HepG2 (cell line): ENCODE measurements around the gene TNS1.

ENCODE experiments used
- EP300 ChIP-seq, 3 experiments: sonication (generic) in 1 of 3; formaldehyde crosslinking in 1 of 3; IDR thresholded peaks; 2 replicates each; pipeline versions ENCODE4 v1.5.1 to v1.6.1; 2011 to 2020; ENCODE audit warnings: low read depth in 2 of 3, low read length in 2 of 3, borderline replicate concordance in 1 of 3, improper control_type of control experiment in 1 of 3, mild to moderate bottlenecking in 1 of 3, missing genetic modification reagents in 1 of 3, moderate library complexity in 1 of 3
- FOXK2 ChIP-seq: fragments of 450-650 bp; IDR thresholded peaks from 2 replicates; pipeline ENCODE4 v1.6.1; 2016
- MTA3 ChIP-seq: sonication (generic); formaldehyde crosslinking; IDR thresholded peaks from 2 replicates; pipeline ENCODE4 v1.4.0; 2020; ENCODE audit warnings: missing genetic modification reagents
- NBN ChIP-seq: fragments of 450-650 bp; conservative IDR thresholded peaks from 2 replicates; pipeline ENCODE4 v1.6.1; 2017
- POLR2A ChIP-seq, 2 experiments: IDR thresholded peaks; 2 replicates each; pipeline ENCODE4 v1.6.1; 2011; ENCODE audit warnings: low read depth in 2 of 2, low read length in 2 of 2, mild to moderate bottlenecking in 1 of 2, moderate library complexity in 1 of 2; ENCODE audit not compliant: insufficient read depth in 1 of 2
- RBM39 ChIP-seq: fragments of 200-400 bp; formaldehyde crosslinking; IDR thresholded peaks from one replicate; pipeline ENCODE4 v1.6.1; 2018; ENCODE audit warnings: antibody characterized with exemption, mild to moderate bottlenecking, low read depth, low read length; ENCODE audit not compliant: poor library complexity, severe bottlenecking
- SIN3A ChIP-seq: IDR thresholded peaks from 2 replicates; pipeline ENCODE4 v1.6.1; 2011; ENCODE audit warnings: low read depth, mild to moderate bottlenecking, control low read depth, low read length, borderline replicate concordance
- USF2 ChIP-seq, 2 experiments: sonication (generic) in 1 of 2; formaldehyde crosslinking in 1 of 2; IDR thresholded peaks; 2 replicates each; pipeline versions ENCODE4 v1.5.1 to v1.6.1; 2011 to 2020; ENCODE audit warnings: borderline replicate concordance in 1 of 2, low read depth in 1 of 2, low read length in 1 of 2, mild to moderate bottlenecking in 1 of 2, missing genetic modification reagents in 1 of 2, moderate library complexity in 1 of 2
- ZMYM2 ChIP-seq: sonication (generic); formaldehyde crosslinking; IDR thresholded peaks from 2 replicates; pipeline ENCODE4 v1.8.0; 2022; ENCODE audit warnings: mild to moderate bottlenecking, missing genetic modification reagents
- ZNF775 ChIP-seq: sonication (generic); formaldehyde crosslinking; IDR thresholded peaks from 2 replicates; pipeline ENCODE4 v1.4.0; 2020; ENCODE audit warnings: missing genetic modification reagents, mild to moderate bottlenecking, moderate library complexity, borderline replicate concordance
- TF ChIP-seq, protein P1 (sequence below): sonication (generic); formaldehyde crosslinking; IDR thresholded peaks from 2 replicates; pipeline ENCODE4 v1.5.0; 2020; ENCODE audit warnings: mild to moderate bottlenecking, missing genetic modification reagents, moderate library complexity

DNA sequence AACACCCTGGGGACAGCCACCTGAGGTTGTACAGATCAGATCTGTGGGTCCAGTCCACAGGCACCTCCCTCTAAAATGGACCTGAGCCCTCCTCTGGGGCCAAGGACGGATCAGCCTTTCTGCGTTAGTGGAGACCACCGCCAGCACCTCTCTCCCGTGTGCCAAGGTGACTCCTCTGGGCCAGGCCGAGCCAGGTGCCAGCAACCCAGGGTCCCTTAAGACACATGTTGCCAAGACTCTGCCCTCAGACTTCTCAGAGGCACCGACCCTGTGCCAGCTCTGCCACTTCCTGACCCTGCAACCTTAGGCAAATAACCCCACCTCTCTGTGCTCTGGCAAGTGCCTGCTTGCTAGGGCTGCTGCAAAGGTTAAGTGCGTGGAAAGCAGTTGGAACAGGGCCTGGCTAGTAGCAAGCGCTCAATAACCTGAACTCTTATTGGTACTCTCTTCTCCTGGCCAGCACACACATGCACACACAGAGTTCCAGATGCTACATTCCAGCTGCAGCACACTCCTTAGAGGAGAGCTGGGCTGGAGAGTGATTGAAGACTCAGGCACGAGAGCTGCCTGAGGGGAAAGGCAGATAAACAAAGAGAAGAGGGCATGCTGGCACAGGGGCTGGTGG lies 105.6 kb downstream of the TNS1 start:
- TF ChIP-seq RBM39 (no peak), POLR2A (IDR thresholded peaks at IDR 0.05; ENCODE audit: insufficient read depth in 1 of 2, low read depth in 2 of 2, low read length in 2 of 2) (no peak), ZMYM2 (CRISPR knock-in tag) (no peak), EP300 (IDR thresholded peaks at IDR 0.05; ENCODE audit: low read depth in 2 of 2, low read length in 2 of 2) (no peak), EP300 (CRISPR knock-in tag; IDR thresholded peaks at IDR 0.05; ENCODE audit: borderline replicate concordance) (no peak), NBN (no peak), SIN3A (no peak), FOXK2 (no peak), MTA3 (CRISPR knock-in tag) (no peak), USF2 (IDR thresholded peaks at IDR 0.05; ENCODE audit: low read depth, low read length) (no peak), USF2 (CRISPR knock-in tag; IDR thresholded peaks at IDR 0.05; ENCODE audit: borderline replicate concordance) (no peak), ZNF775 (no peak)
- TF ChIP-seq, protein P1, sequence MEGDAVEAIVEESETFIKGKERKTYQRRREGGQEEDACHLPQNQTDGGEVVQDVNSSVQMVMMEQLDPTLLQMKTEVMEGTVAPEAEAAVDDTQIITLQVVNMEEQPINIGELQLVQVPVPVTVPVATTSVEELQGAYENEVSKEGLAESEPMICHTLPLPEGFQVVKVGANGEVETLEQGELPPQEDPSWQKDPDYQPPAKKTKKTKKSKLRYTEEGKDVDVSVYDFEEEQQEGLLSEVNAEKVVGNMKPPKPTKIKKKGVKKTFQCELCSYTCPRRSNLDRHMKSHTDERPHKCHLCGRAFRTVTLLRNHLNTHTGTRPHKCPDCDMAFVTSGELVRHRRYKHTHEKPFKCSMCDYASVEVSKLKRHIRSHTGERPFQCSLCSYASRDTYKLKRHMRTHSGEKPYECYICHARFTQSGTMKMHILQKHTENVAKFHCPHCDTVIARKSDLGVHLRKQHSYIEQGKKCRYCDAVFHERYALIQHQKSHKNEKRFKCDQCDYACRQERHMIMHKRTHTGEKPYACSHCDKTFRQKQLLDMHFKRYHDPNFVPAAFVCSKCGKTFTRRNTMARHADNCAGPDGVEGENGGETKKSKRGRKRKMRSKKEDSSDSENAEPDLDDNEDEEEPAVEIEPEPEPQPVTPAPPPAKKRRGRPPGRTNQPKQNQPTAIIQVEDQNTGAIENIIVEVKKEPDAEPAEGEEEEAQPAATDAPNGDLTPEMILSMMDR (CRISPR knock-in tag): no peak
